GM21447 (cell line): Measurements from ENCODE around the gene LRRC42.
"Not testable (repeated sequence)": the region's sequence is repeated elsewhere in the genome, so short reads cannot be mapped to it uniquely, and the experiment has no call there.

Source experiments
- ATAC-seq: cut with Tn5 transposase; IDR thresholded peaks from one replicate; pipeline ENCODE4 v1.9.1; 2021; ENCODE audit not compliant: unreplicated experiment

Gene LRRC42

GRCh38 chr1:53967409-53968124, 21.4 kb downstream of the LRRC42 start:
- ATAC-seq = no peak

DNA sequence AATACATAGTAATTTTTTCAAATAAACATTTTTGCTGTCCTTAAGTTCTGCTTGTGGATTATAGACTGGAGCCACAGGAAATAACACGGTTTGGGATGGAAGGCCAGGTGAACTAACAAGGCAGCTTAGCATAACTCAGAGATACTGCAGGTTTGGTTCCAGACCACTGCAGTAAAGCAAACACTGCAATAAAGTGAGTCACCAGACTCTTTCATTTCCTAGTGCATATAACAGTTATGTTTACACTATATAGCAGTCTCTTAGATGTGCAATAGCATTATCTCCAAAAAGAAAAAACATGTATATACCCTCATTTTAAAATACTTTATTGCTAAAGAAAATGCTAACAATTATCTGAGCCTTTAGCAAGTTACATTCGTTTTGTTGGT, 22.0 kb downstream of the LRRC42 start:
- ATAC-seq = no peak

DNA sequence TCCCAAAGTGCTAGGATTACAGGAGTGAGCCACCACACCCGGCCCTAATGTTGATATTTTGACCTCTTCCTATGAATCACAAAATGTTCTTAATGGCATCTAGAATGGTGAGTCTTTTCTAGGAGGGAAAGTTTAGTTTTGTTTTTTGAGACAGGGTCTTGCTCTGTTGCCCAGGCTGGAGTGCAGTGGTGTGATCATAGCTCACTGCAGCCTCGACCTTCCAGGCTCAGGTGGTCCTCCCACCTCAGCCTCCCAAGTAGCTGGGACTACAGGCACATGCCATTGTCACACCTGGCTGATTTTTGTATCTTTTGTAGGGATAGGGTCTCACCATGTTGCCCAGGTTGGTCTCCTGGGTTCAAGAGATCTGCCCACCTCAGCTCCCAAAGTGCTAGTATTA, 23.2 kb downstream of the LRRC42 start:
- not testable (repeated sequence) for ATAC-seq

DNA sequence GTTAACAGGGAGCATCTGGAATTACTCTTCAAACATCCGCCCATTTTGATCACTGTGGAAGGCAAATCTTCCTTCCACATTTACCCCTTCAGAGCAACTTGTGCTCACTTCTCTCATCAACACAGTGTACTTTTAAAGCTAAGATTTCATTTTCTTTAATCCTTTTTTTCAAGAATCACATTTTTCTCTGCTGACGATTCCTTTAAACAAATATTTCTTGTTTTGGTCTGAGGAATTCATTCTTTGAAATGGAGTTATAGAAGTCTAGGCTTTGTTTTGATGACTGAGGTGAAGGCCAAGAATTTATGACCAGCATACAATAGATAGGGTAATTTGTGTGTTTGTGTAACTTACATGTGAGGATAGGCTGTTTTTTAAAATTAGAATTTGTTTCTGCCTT, 25.6 kb downstream of the LRRC42 start:
- ATAC-seq = no peak

DNA sequence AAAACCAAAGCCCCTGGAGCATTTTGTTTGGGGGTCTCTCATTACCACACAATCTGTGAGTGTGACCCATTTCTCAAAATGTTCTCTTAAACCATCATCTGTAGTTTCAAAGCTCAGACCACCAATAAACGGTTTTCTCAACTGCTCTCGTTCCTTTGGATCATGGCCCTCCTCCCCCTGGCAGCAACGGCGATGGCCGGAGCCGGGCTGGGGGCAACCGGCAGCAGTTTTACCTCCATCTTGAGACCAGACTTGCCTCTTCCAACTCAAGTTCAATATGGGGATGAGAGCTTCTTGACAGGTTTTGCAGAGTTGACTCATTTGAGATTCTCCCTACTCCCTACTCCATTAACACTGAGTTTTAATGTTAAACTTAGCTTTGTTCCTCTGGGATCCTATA, 29.7 kb downstream of the LRRC42 start:
- no peak for ATAC-seq

- no peak for ATAC-seq
Measured at GRCh38 chr1:53979712-53980450, 33.7 kb downstream of the LRRC42 start.

- ATAC-seq = no peak
Measured at GRCh38 chr1:53981220-53981619, 35.1 kb downstream of the LRRC42 start.

- no peak for ATAC-seq
Measured at GRCh38 chr1:53982034-53982762, 36.0 kb downstream of the LRRC42 start.

- ATAC-seq = no peak
Measured at GRCh38 chr1:53982763-53983104, 36.6 kb downstream of the LRRC42 start.

- no peak for ATAC-seq
Measured at GRCh38 chr1:53984726-53985125, 38.6 kb downstream of the LRRC42 start.

GRCh38 chr1:53986458-53986857, 40.3 kb downstream of the LRRC42 start:
- no peak for ATAC-seq

DNA sequence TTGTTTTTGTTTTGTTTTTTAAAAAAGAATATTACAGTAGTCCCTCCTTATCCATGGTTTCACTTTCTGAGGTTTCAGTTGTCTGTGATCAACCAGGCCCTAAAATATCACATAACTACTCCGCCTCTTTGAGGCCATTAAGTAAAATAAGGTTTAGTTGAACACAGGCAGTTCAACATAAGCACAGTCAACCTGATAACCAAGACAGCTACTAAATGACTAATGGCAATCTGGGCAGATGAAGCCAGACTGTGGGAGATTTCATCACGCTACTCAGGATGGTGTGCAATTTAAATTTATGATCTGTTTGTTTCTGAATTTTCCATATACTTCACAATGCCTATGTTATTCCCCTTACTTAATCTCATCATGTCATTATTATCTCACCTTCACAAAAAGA, 41.7 kb downstream of the LRRC42 start:
- ATAC-seq = no peak

- ATAC-seq = no peak
Measured at GRCh38 chr1:53992085-53992874, 46.1 kb downstream of the LRRC42 start.

DNA sequence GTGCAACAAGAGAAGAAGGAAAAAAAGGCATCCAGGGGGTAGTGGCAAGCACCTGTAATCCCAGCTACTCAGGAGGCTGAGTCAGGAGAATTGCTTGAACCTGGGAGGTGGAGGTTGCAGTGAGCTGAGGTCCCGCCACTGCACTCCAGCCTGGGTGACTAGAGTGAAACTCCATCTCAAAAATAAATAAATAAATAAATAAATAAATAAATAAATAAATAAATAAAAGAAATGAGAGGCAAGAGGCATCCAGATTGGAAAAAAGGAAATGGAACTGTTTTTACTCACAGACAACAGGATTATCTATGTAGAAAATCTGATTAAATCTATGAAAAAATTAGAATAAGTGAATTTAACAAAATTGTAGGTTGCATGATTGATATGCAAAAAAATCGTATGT, 48.4 kb downstream of the LRRC42 start:
- not testable (repeated sequence) for ATAC-seq

DNA sequence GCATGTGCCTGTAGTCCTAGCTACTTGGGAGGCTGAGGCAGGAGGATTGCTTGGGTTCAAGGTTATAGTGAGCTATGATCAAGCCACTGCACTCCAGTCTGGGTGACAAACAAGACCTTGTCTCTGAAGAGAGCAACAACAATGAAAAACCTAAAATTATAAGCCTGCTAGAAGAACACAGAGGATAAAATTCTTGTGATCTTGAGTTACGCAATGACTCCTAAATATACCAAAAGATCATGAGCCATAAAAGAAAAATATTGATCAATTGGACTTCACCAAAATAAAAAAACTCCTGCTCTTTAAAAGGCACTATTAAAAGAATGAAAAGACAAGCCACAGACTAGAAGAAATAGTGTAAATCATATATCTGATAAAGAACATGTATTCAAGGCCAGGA, 49.5 kb downstream of the LRRC42 start:
- ATAC-seq = no peak

- no peak for ATAC-seq
Measured at GRCh38 chr1:53998223-53998622, 52.1 kb downstream of the LRRC42 start.

GRCh38 chr1:53999920-54000319, 53.8 kb downstream of the LRRC42 start:
- no peak for ATAC-seq

DNA sequence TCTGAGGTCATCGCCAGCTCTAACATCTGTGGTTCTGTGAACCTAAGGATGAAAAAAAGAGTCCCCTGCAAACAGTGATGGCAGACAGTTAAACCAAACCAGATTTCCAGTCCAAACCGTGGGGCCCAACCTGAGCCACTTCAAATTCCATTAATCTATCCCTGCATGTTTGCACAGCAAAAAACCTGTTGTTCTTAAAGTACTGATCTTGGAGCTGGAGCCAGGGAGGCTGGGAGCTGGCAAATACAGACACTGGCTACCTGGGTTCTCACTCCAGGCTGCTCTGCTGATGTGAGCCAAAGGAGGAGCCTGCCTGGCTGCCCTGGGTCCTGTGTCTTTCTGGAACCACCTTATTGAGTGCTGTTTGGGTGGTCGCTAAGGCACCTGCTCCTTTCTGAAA, 55.4 kb downstream of the LRRC42 start:
- no peak for ATAC-seq

GRCh38 chr1:54002544-54003248, 56.5 kb downstream of the LRRC42 start:
- ATAC-seq = no peak

DNA sequence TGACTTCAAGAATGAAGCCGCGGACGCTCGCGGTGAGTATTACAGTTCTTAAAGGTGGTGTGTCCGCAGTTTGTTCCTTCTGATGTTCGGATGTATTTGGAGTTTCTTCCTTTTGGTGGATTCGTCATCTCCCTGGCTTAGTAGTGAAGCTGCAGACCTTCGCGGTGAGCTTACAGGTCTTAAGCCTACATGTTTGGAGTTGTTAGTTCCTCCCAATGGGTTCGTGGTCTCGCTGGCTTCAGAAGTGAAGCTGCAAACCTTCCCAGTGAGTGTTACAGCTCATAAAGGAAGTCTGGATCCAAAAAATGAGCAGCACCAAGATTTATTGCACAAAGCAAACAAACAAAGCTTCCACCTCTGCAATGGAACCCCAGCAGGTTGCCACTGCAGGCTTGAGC, 57.1 kb downstream of the LRRC42 start:
- ATAC-seq = no peak
